Left renal pelvis (tissue), 4 donors: Measurements from ENCODE around the gene PDXK. TPM values are rescaled to one million over a fixed set of nuclear protein-coding genes. Genes with fewer than 3 reads are reported as not detected.

Experiments used
- DNase-seq, 4 donors: peaks; one replicate each; pipeline ENCODE4 v3.0.0-alpha.2; 2013; ENCODE audit warnings: low read depth in 4 of 4, low spot score in 3 of 4
- polyA plus RNA-seq, 4 donors: library from polyadenylated mRNA; unstranded; fragments of 120-200 nt; gene quantifications; one replicate each; pipeline ENCODE4 v1.2.1, GENCODE V29; 2013; ENCODE audit not compliant: insufficient read length in 4 of 4

PDXK gene
- polyA plus RNA-seq, 4 donors = 57.7 to 87.8 (median 71.8) TPM

DNA sequence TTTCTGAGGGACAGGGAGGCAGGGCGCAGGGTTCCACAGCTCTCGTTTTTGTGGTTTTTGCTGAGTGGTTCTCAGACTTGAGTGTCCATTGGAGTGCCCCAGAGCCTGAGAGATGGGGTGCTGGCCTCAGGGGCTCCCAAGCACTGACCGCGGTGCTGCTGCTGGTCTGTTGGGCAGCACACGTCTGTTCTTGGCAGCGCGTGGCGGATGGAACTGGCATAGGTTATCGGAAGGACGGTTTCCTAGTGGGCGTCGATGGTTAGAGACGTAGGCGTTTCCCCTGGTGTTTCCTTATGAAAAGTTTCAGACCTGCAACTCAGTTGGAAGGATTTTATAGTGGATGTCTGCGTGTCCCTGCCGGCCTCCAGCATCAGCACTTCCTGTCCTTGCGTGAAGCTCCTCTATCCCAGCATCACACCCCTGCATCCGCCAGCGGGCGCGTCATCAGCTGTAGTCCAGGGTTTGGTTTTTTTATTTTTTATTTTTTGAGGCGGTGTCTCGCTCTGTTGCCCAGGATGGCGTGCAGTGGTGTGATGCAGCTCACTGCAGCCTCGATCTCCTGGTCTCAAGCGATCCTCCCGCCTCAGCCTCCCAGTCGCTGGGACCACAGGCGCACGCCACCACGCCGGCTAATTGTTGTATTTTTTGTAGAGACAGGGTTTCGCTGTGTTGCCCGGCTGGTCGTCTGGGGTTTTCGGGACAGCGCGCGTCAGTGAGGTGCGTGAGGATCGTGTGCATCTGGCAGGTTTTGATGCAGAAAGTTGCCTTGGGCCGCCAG lies 82.3 kb downstream of the PDXK start:
- DNase-seq = no peak

DNA sequence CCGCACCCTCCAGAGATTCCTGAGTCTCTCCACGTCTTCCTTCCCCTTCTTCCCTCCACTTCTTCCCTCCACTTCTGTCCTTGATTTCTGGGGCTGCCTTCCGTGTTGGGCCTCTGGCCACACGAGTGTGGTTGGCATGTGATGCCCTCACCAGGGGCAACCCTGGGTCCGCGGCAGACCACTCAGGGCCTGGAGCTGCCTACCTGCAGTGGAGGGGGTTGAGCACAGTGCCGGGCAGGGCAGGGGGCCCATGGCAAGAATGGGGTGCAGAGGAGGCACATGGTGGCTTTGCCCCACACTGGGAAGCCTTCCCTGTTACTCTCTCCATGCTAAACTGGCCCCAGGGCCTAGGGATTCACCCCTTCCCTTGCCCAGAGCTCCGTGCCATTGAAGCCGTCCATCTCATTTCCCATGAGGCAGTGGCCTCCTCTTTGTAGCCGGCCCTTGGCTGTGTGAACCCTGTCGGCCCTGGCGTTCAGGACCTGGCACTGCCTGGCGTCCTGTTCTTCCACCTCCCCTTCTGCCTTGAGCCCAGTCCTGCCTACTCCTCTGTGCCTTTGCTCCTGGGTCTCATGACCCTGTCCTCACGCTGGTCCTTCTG lies 83.9 kb downstream of the PDXK start:
- DNase-seq = no peak

DNA sequence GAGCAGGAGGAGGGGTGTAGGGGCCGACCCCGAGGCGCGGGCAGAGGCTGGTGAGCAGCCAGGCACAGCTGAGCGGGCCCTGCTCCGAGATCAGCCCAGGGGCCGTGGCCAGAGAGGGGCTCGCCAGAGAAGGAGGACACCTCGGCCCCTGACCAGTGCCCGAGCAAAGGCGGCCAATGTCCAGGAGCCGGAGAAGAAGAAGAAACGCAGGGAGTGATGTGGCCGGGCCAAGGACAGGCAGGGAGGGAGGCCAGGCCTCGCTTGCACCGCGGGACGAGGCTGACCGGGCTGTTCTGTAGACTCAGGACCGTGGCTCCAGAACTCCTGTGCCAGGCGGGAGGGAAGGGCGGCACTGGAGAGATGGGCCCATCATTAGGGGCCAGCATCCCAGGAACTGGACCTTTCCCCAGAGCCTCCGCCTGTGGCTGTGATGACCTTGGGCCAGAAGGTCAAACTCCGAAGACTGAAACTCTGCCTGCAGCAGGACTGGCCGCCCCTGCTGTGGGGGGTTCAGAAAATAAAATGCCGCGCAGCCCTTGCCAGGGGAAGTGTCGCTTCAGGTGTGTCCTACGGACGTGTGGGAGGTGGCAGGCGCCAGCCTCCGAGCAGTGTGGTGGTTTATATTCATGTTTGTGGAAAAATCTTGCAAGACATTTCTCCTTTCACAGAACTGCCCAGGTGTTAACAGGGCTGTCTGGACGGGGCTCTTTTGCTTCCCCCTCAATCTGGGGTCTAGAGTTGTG lies 84.8 kb downstream of the PDXK start:
- DNase-seq = no peak

- DNase-seq = no peak
These were observed 86.4 kb downstream of the PDXK start for GRCh38 chr21:43805275-43805800.

- no peak for DNase-seq
These were observed 87.2 kb downstream of the PDXK start for GRCh38 chr21:43806017-43806710.

- no peak for DNase-seq
These were observed 89.4 kb downstream of the PDXK start for GRCh38 chr21:43808367-43808766.

DNA sequence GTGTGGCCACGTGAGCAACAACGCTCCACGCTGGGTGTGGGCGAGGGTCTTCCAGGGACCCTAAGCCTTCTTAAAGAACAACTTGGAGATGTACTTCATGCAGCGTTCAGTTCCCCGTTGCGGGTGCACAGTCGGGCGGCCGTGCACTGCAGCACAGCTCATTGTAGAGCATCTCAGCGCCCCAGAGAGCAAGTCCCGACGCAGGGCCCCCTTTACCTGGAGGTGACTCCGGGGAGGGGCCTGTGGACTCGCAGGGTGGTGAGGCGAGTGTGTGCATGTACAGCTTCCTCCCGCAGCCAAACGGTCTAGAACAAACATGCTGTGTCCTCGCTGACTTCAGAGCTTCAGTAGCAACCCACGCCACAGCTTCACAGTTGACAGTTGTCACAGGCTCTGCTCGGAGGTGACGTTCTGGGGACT lies 89.9 kb downstream of the PDXK start:
- no peak for DNase-seq

- DNase-seq = no peak
These were observed 90.4 kb downstream of the PDXK start for GRCh38 chr21:43809346-43809799.

- DNase-seq = no peak
These were observed 91.0 kb downstream of the PDXK start for GRCh38 chr21:43809853-43810504.

- DNase-seq = peak in 2 of 4 donors; percentile 37 to 44
These were observed 91.8 kb downstream of the PDXK start for GRCh38 chr21:43810505-43811261.

GRCh38 chr21:43811262-43812105 lies 92.6 kb downstream of the PDXK start:
- DNase-seq = no peak

Other genes starting within 250 kb of the PDXK start
- 1 to 10 TPM; 1.7 to 2.7 (median 2.1) TPM for gene HSF2BP, start 59.6 kb upstream of the PDXK start, polyA plus RNA-seq
- gene RRP1B, start 59.6 kb upstream of the PDXK start, polyA plus RNA-seq = 10 to 100 TPM; 30.6 to 32.4 (median 31.2) TPM
- gene CSTB, start 57.2 kb downstream of the PDXK start, polyA plus RNA-seq = 10 to 100 TPM; 37.0 to 67.1 (median 44.8) TPM
- 10 to 100 TPM; 23.4 to 35.9 (median 28.6) TPM for gene RRP1, start 70.4 kb downstream of the PDXK start, polyA plus RNA-seq
- 10 to 100 TPM; 24.3 to 69.1 (median 51.0) TPM for gene AGPAT3, start 146.1 kb downstream of the PDXK start, polyA plus RNA-seq